NCI-H345 (cell line): ENCODE data around the gene XIST.
"Not testable (repeated sequence)": the region's sequence is repeated elsewhere in the genome, so short reads cannot be mapped to it uniquely, and the experiment has no call there.

Experiments used
- DNase-seq: peaks from one replicate; lab custom pipeline; 2025; lab: John Stamatoyannopoulos, UW

XIST gene

DNA sequence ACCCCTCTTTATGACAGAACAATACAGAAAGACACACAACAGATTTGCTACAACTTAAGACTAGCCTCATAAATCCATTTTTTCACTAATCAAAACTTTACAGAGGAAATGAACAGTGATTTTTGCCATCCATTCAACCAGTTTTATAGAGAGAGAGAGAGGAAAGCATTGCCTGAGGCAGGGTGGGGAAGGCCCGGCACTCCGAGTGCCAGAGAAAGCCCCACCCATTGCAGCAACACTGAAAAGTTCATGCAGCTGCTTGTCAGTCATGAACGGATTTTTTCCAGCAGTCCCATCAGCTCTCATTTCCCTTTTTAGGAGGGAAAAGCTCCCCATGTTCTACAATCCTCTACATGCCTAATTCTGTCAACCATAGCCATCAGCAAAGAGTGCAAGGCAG is 52.6 kb downstream of the XIST start:
- DNase-seq = no peak

DNA sequence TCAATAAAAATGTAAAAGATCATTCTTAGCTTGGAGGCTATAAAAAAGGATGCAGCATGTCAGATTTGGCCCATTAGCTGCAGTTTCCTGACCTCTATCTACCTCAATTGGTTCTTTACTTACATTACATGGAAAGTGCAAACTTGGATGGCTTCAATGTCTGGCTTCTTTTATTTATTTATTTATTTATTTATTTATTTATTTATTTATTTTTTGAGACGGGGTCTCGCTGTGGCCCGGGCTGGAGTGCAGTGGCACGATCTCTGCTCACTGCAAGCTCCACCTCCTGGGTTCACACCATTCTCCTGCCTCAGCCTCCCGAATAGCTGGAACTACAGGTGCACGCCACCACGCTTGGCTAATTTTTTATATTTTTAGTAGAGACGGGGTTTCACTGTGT is 60.0 kb downstream of the XIST start:
- DNase-seq = not testable (repeated sequence)

DNA sequence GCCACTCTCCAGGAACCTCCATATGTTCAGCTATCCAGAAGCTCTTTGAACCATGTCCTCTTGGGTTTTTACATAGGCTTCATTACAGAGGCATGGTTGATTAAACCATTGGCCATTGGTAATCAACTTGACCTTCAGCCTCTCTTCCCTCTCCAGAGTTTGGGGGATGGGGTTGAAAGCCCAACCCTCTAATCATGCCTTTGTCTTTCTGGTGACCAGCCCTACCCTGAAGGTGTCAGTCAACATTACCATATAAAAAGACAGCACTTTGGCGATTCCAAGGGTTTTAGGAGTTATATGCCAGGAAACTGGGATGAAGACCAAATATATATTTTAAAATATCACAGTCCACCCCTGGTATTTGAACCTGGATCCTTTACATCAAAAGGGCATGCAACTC is 67.0 kb downstream of the XIST start:
- DNase-seq = no peak
